Measurements from ENCODE around the gene GBF1.

Gene GBF1

GRCh38 chr10:102226542-102226870 is 18.8 kb upstream of the GBF1 start:
- TF ChIP-seq CTCF (conservative IDR thresholded peaks at IDR 0.05): no peak
- no peak overlapping the region for H3K27ac ChIP-seq

GRCh38 chr10:102227050-102227449 is 18.3 kb upstream of the GBF1 start:
- H3K27ac ChIP-seq: no peak overlapping the region
- TF ChIP-seq CTCF (conservative IDR thresholded peaks at IDR 0.05): no peak

GRCh38 chr10:102229810-102230263 is 15.5 kb upstream of the GBF1 start:
- TF ChIP-seq CTCF (conservative IDR thresholded peaks at IDR 0.05): peak; percentile 95
- peak overlapping the region; percentile 23; the same call in 1 of the 2 replicates for H3K27ac ChIP-seq

- peak overlapping the region; percentile 23; the same call in 1 of the 2 replicates for H3K27ac ChIP-seq
Measured at GRCh38 chr10:102230264-102230860, 15.0 kb upstream of the GBF1 start.

GRCh38 chr10:102230861-102231356 is 14.4 kb upstream of the GBF1 start:
- no peak; the same call in 1 of the 2 replicates for TF ChIP-seq CTCF (conservative IDR thresholded peaks at IDR 0.05)
- H3K27ac ChIP-seq: peak overlapping the region; percentile 23; the same call in 1 of the 2 replicates

More at GRCh38 chr10:102230264-102230860, 15.0 kb upstream of the GBF1 start:
- no peak for TF ChIP-seq CTCF (conservative IDR thresholded peaks at IDR 0.05)

GRCh38 chr10:102231357-102232318 is 13.7 kb upstream of the GBF1 start:
- peak overlapping the region; percentile 23; the same call in 1 of the 2 replicates for H3K27ac ChIP-seq
- peak; percentile 84 for TF ChIP-seq CTCF (conservative IDR thresholded peaks at IDR 0.05)

GRCh38 chr10:102233997-102234396 is 11.3 kb upstream of the GBF1 start:
- H3K27ac ChIP-seq: no peak overlapping the region
- no peak for TF ChIP-seq CTCF (conservative IDR thresholded peaks at IDR 0.05)
